K562 (cell line): Measurements from ENCODE around the gene TMSB4X. TPM values are rescaled to one million over a fixed set of nuclear protein-coding genes. Genes with fewer than 3 reads are reported as not detected.
A peak's percentile ranks its signal among the peaks of the same experiment; 100 is the strongest.

Source experiments
- BHLHE40 ChIP-seq: IDR thresholded peaks from 2 replicates; pipeline ENCODE4 v1.6.1; 2011; ENCODE audit warnings: low read length, improper control_type of control experiment
- CHD4 ChIP-seq: fragments of 200-600 bp; sonication (generic); IDR thresholded peaks from 3 replicates; pipeline ENCODE4 v1.6.1; 2012; ENCODE audit warnings: low read depth, mild to moderate bottlenecking, mixed read lengths, low read length, inconsistent platforms; ENCODE audit not compliant: insufficient read depth, insufficient replicate concordance, poor library complexity, severe bottlenecking
- CREB1 ChIP-seq, 2 experiments: sonication (generic) in 1 of 2; formaldehyde crosslinking in 1 of 2; IDR thresholded peaks; 2 replicates each; pipeline versions ENCODE4 v1.6.1 to v1.8.0; 2012 to 2022; ENCODE audit warnings: inconsistent platforms in 1 of 2, mild to moderate bottlenecking in 1 of 2, missing genetic modification reagents in 1 of 2, moderate library complexity in 1 of 2
- CREBBP ChIP-seq: IDR thresholded peaks from one replicate; pipeline ENCODE4 v1.6.1; 2012; ENCODE audit warnings: low read depth, mild to moderate bottlenecking, control low read depth, inconsistent platforms, low read length
- FOSL1 ChIP-seq: fragments of 200-800 bp; sonication (Bioruptor generic); conservative IDR thresholded peaks from 2 replicates; pipeline ENCODE4 v1.6.1; 2016; ENCODE audit warnings: missing genetic modification characterization, missing compliant biosample characterization
- FOXK2 ChIP-seq, 2 experiments: fragments of 450-650 bp; IDR thresholded peaks in 1 of 2; conservative IDR thresholded peaks in 1 of 2; 2 replicates each; pipeline ENCODE4 v1.6.1; 2016; ENCODE audit warnings: low read depth in 2 of 2, mild to moderate bottlenecking in 1 of 2
- GTF2A2 ChIP-seq: IDR thresholded peaks from 2 replicates; pipeline ENCODE4 v1.6.1; 2016; ENCODE audit warnings: mild to moderate bottlenecking, missing genetic modification characterization, missing compliant biosample characterization
- GTF2F1 ChIP-seq: IDR thresholded peaks from 2 replicates; pipeline ENCODE4 v1.6.1; 2011; ENCODE audit warnings: low read depth, low read length, improper control_type of control experiment
- SPI1 ChIP-seq: IDR thresholded peaks from 2 replicates; pipeline ENCODE4 v1.6.1; 2011; ENCODE audit warnings: low read depth, low read length, control low read depth, borderline replicate concordance
- TEAD4 ChIP-seq, 2 experiments: sonication (generic) in 1 of 2; formaldehyde crosslinking in 1 of 2; IDR thresholded peaks; 2 replicates each; pipeline versions ENCODE4 v1.6.1 to v1.8.0; 2012 to 2022; ENCODE audit warnings: borderline replicate concordance in 1 of 2, inconsistent platforms in 1 of 2, low read length in 1 of 2, mild to moderate bottlenecking in 1 of 2, missing genetic modification reagents in 1 of 2
- TOE1 ChIP-seq, 2 experiments: fragments of 450-650 bp in 1 of 2; sonication (generic) in 1 of 2; formaldehyde crosslinking in 1 of 2; IDR thresholded peaks; 2 replicates each; pipeline versions ENCODE4 v1.7.1 to v1.8.0; 2016 to 2022; ENCODE audit warnings: borderline replicate concordance in 2 of 2, mild to moderate bottlenecking in 2 of 2, antibody characterized with exemption in 1 of 2, inconsistent platforms in 1 of 2, low read depth in 1 of 2, missing genetic modification reagents in 1 of 2, moderate library complexity in 1 of 2
- polyA plus RNA-seq, 8 experiments: library from polyadenylated mRNA; depleted of rRNA in 4 of 8; stranded (reverse) in 5 of 8; unstranded in 3 of 8; fragments of >200 nt; fragmentation: Nextera tagmentation in 2 of 8; fragmentation: Illumina TruSeq in 1 of 8; extraction: Ambion mirVana in 2 of 8; extraction: Trizol in 1 of 8; gene quantifications; 2 replicates each; pipeline versions ENCODE4 v1.2.1 to v1.2.3, GENCODE V29; 2011 to 2014; ENCODE audit warnings: inconsistent platforms in 1 of 8, missing spikeins in 1 of 8
- total RNA-seq, 7 experiments: library from RNA; depleted of rRNA in 6 of 7; stranded (reverse); fragments of >200 nt in 6 of 7; fragmentation: Illumina TruSeq in 2 of 7; extraction: Trizol in 2 of 7; gene quantifications; 2 replicates each; pipeline versions ENCODE4 v1.2.1 to v1.2.3, GENCODE V29; 2011 to 2021; ENCODE audit warnings: low replicate concordance in 1 of 7
- TF ChIP-seq, protein P1 (sequence below): IDR thresholded peaks from 2 replicates; pipeline ENCODE4 v1.6.1; 2011; ENCODE audit not compliant: insufficient read length; ENCODE audit errors: extremely low read depth
- TF ChIP-seq, protein P2 (sequence below): fragments of 450-650 bp; IDR thresholded peaks from 2 replicates; pipeline ENCODE4 v1.6.1; 2016; ENCODE audit warnings: mild to moderate bottlenecking
- TF ChIP-seq, protein P3 (sequence below): fragments of 450-650 bp; conservative IDR thresholded peaks from 2 replicates; pipeline ENCODE4 v1.6.1; 2016; ENCODE audit warnings: missing genetic modification characterization, low read depth, mild to moderate bottlenecking, control low read depth, missing compliant biosample characterization
- TF ChIP-seq, protein P4 (sequence below): sonication (generic); formaldehyde crosslinking; IDR thresholded peaks from 2 replicates; pipeline ENCODE4 v1.9.0; 2022; ENCODE audit warnings: mild to moderate bottlenecking, missing genetic modification reagents
- TF ChIP-seq, protein P5 (sequence below), 2 experiments: fragments of 250-450 bp in 1 of 2; fragments of 450-650 bp in 1 of 2; sonication (Bioruptor Pico) in 1 of 2; IDR thresholded peaks; 2 replicates each; pipeline versions ENCODE4 v1.6.1 to v1.8.0; 2016 to 2021; ENCODE audit warnings: mild to moderate bottlenecking in 2 of 2, moderate library complexity in 2 of 2, missing compliant biosample characterization in 1 of 2, missing genetic modification characterization in 1 of 2
- TF ChIP-seq, protein P6 (sequence below): sonication (generic); formaldehyde crosslinking; IDR thresholded peaks from 2 replicates; pipeline ENCODE4 v1.9.0; 2022; ENCODE audit warnings: mild to moderate bottlenecking, missing genetic modification reagents

Gene TMSB4X
- total and polyA plus RNA-seq, 9 of the 15 experiments (the other 6 are each of a cell fraction or from before 2014, with no cell fraction given) = 1,035 to 2,035 (median 1,529) TPM

DNA sequence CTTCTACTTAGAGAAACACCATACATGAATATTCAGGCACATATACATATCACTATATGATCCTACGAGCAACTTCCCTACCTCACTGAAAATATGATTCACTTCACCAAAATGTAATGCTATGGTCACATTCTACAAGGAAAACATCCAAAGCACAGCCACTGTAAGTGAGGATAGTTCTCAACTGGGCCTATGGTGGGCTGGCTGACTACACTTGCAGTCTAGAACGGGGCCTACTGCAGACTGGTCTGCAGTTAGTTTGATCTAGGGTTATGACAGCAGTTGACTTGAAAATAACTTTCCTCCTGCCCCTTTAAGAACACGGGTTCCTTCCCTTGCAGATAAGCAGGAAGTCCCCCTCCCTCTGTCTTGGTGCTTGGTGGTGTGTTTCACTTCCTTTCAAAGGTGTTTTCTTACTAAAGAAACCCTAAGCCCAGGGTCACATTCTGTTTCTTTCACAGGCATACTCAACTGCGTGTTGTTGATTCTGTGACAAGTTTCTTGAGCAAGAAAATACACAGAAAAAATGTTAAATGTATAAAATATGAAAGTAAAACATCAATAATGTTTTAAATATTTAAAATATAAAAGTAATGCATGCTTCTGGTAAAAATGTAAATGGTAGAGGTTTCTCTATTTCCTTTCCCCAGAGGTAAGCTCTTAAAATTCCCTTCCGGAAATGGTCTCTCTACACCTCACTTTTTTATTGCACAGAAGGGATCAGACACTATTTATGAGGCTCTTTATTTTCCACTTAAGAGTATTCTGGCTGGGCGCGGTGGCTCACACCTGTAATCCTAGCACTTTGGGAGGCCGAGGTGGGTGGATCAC, 18.0 kb upstream of the TMSB4X start (continued):
- TF ChIP-seq, protein P1, sequence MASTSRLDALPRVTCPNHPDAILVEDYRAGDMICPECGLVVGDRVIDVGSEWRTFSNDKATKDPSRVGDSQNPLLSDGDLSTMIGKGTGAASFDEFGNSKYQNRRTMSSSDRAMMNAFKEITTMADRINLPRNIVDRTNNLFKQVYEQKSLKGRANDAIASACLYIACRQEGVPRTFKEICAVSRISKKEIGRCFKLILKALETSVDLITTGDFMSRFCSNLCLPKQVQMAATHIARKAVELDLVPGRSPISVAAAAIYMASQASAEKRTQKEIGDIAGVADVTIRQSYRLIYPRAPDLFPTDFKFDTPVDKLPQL = no peak
- TF ChIP-seq TEAD4 (IDR thresholded peaks at IDR 0.05; ENCODE audit: low read length) (peak; percentile 17; the same call in 1 of the 2 replicates), TEAD4 (CRISPR knock-in tag; IDR thresholded peaks at IDR 0.05; ENCODE audit: borderline replicate concordance) (no peak), CREBBP (no peak), SPI1 (peak; percentile 86), GTF2F1 (no peak), FOSL1 (tag) (peak; percentile 46; the same call in 1 of the 2 replicates), CHD4 (no peak), GTF2A2 (tag) (no peak), BHLHE40 (no peak), CREB1 (IDR thresholded peaks at IDR 0.05) (no peak), CREB1 (CRISPR knock-in tag; IDR thresholded peaks at IDR 0.05) (no peak), TOE1 (IDR thresholded peaks at IDR 0.05; ENCODE audit: borderline replicate concordance) (peak; percentile 59; the same call in 1 of the 2 replicates), TOE1 (CRISPR knock-in tag; IDR thresholded peaks at IDR 0.05; ENCODE audit: borderline replicate concordance, low read depth) (no peak), FOXK2 (conservative IDR thresholded peaks at IDR 0.05 in 1 of 2, IDR thresholded peaks at IDR 0.05 in 1 of 2; ENCODE audit: low read depth in 2 of 2) (peak; percentile 73 to 74; a peak in 3 of 4 replicates)
- TF ChIP-seq, protein P2, sequence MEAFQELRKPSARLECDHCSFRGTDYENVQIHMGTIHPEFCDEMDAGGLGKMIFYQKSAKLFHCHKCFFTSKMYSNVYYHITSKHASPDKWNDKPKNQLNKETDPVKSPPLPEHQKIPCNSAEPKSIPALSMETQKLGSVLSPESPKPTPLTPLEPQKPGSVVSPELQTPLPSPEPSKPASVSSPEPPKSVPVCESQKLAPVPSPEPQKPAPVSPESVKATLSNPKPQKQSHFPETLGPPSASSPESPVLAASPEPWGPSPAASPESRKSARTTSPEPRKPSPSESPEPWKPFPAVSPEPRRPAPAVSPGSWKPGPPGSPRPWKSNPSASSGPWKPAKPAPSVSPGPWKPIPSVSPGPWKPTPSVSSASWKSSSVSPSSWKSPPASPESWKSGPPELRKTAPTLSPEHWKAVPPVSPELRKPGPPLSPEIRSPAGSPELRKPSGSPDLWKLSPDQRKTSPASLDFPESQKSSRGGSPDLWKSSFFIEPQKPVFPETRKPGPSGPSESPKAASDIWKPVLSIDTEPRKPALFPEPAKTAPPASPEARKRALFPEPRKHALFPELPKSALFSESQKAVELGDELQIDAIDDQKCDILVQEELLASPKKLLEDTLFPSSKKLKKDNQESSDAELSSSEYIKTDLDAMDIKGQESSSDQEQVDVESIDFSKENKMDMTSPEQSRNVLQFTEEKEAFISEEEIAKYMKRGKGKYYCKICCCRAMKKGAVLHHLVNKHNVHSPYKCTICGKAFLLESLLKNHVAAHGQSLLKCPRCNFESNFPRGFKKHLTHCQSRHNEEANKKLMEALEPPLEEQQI = no peak
- TF ChIP-seq, protein P3, sequence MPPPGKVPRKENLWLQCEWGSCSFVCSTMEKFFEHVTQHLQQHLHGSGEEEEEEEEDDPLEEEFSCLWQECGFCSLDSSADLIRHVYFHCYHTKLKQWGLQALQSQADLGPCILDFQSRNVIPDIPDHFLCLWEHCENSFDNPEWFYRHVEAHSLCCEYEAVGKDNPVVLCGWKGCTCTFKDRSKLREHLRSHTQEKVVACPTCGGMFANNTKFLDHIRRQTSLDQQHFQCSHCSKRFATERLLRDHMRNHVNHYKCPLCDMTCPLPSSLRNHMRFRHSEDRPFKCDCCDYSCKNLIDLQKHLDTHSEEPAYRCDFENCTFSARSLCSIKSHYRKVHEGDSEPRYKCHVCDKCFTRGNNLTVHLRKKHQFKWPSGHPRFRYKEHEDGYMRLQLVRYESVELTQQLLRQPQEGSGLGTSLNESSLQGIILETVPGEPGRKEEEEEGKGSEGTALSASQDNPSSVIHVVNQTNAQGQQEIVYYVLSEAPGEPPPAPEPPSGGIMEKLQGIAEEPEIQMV (tag) = no peak
- TF ChIP-seq, protein P4, sequence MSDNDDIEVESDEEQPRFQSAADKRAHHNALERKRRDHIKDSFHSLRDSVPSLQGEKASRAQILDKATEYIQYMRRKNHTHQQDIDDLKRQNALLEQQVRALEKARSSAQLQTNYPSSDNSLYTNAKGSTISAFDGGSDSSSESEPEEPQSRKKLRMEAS (CRISPR knock-in tag) = no peak
- TF ChIP-seq, protein P5, sequence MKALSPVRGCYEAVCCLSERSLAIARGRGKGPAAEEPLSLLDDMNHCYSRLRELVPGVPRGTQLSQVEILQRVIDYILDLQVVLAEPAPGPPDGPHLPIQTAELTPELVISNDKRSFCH (CRISPR knock-in tag; IDR thresholded peaks at IDR 0.05) = no peak
- TF ChIP-seq, protein P5 (tag; IDR thresholded peaks at IDR 0.05) = 0 out of 2 replicates have a peak, but pooled peaks have one; percentile 26
- TF ChIP-seq, protein P6, sequence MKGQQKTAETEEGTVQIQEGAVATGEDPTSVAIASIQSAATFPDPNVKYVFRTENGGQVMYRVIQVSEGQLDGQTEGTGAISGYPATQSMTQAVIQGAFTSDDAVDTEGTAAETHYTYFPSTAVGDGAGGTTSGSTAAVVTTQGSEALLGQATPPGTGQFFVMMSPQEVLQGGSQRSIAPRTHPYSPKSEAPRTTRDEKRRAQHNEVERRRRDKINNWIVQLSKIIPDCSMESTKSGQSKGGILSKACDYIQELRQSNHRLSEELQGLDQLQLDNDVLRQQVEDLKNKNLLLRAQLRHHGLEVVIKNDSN (CRISPR knock-in tag) = no peak
